ENCODE data around the gene NPTXR. TPM values are rescaled to one million over a fixed set of nuclear protein-coding genes. Genes with fewer than 3 reads are reported as not detected.

NPTXR gene
- total RNA-seq, 1 experiment from 2014 or later: 12.8 TPM

DNA sequence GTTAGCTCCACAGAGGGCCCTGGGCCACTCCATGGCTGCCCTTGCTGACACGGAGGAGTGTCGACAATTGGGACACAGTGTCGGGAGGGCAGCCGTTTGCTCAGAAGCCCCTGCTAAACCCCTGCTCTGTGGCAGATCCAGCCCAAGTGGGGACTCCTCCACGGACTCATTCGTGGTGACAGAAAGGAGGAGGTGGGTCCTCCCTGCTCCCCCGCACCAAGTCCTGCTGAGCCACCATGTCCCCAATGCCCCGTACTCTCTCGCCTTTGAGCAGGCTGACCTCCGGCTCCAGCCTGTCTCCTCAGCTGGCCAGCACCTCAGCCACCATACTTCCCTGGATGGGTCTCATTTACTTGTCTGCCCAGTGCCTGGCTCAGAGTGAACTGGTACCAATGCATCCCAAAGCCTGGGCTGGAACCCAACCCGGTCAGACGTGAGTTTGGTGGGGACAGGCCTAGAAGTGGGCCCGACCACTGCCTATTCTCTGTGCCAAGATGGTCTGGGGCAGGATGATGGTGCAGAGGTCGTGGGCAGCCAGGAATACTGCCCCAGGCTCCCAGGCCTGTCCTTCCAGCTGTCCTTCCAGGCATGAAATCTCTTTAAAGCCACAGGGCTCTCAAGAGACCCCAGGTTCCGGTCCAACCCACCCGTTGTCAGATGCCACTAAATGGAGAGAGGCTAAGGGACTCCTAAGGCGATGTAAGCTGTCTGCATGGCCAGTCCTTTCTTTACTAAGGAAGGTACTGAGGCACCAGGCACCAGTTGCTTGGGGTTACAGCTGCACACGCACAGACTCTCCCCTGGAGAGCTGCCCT lies 23.9 kb upstream of the NPTXR start:
- POLR2A ChIA-PET: no interaction called here
- Histone ChIP-seq H3K79me2 (ENCODE audit: insufficient read depth, low read length) (peaks cover 55% of the 10 kb centered on the region), H3K4me3 (replicated peaks in 1 of 2; ENCODE audit: low read depth in 1 of 2, low read length in 2 of 2) (no peak overlapping the region), H3K4me1 (ENCODE audit: control insufficient read depth in 1 of 2, insufficient read depth in 2 of 2, low read length in 2 of 2) (peaks cover 9 to 29% of the 10 kb centered on the region in 2 experiments), H3K36me3 (ENCODE audit: control insufficient read depth in 1 of 2, insufficient read depth in 2 of 2, low read length in 2 of 2) (peaks cover 20 to 36% of the 10 kb centered on the region in 2 experiments), H3K27me3 (ENCODE audit: insufficient read depth, low read length) (no peaks in the 10 kb centered on the region), H3K27ac (ENCODE audit: low read depth, low read length) (no peak overlapping the region; the same call in 1 of the 2 replicates), H3K4me2 (ENCODE audit: low read length) (no peak overlapping the region), H3K9me2 (ENCODE audit: insufficient read depth) (no peaks in the 10 kb centered on the region), H3K9me3 (ENCODE audit: control insufficient read depth in 1 of 2, insufficient read depth in 1 of 2, low read depth in 1 of 2, low read length in 2 of 2) (no peaks in the 10 kb centered on the region), H2AFZ (ENCODE audit: low read depth, low read length, poor library complexity, severe bottlenecking) (no peak overlapping the region), H3K9ac (ENCODE audit: low read length) (no peak overlapping the region), H4K20me1 (ENCODE audit: insufficient read depth) (no peaks in the 10 kb centered on the region)
- TF ChIP-seq POLR2A (IDR thresholded peaks at IDR 0.05; ENCODE audit: borderline replicate concordance, extremely low read depth, insufficient read depth, insufficient read length): no peak
- TF ChIP-seq, protein P1, sequence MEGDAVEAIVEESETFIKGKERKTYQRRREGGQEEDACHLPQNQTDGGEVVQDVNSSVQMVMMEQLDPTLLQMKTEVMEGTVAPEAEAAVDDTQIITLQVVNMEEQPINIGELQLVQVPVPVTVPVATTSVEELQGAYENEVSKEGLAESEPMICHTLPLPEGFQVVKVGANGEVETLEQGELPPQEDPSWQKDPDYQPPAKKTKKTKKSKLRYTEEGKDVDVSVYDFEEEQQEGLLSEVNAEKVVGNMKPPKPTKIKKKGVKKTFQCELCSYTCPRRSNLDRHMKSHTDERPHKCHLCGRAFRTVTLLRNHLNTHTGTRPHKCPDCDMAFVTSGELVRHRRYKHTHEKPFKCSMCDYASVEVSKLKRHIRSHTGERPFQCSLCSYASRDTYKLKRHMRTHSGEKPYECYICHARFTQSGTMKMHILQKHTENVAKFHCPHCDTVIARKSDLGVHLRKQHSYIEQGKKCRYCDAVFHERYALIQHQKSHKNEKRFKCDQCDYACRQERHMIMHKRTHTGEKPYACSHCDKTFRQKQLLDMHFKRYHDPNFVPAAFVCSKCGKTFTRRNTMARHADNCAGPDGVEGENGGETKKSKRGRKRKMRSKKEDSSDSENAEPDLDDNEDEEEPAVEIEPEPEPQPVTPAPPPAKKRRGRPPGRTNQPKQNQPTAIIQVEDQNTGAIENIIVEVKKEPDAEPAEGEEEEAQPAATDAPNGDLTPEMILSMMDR (IDR thresholded peaks at IDR 0.05 in 2 of 3, conservative IDR thresholded peaks at IDR 0.05 in 1 of 3; ENCODE audit: borderline replicate concordance in 1 of 3, insufficient read depth in 1 of 3, low read depth in 2 of 3, low read length in 2 of 3): no peak
- no peak for TF ChIP-seq YY1 (IDR thresholded peaks at IDR 0.05; ENCODE audit: extremely low read depth, insufficient replicate concordance, low read depth, low read length)
- no peak for TF ChIP-seq SIN3A (IDR thresholded peaks at IDR 0.05; ENCODE audit: low read depth)
- TF ChIP-seq, protein P2, sequence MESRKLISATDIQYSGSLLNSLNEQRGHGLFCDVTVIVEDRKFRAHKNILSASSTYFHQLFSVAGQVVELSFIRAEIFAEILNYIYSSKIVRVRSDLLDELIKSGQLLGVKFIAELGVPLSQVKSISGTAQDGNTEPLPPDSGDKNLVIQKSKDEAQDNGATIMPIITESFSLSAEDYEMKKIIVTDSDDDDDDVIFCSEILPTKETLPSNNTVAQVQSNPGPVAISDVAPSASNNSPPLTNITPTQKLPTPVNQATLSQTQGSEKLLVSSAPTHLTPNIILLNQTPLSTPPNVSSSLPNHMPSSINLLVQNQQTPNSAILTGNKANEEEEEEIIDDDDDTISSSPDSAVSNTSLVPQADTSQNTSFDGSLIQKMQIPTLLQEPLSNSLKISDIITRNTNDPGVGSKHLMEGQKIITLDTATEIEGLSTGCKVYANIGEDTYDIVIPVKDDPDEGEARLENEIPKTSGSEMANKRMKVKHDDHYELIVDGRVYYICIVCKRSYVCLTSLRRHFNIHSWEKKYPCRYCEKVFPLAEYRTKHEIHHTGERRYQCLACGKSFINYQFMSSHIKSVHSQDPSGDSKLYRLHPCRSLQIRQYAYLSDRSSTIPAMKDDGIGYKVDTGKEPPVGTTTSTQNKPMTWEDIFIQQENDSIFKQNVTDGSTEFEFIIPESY (IDR thresholded peaks at IDR 0.05; ENCODE audit: extremely low read depth, insufficient replicate concordance, low read length): no peak
- TF ChIP-seq ELF1 (IDR thresholded peaks at IDR 0.05; ENCODE audit: borderline replicate concordance, low read depth): no peak
- TF ChIP-seq JUND (IDR thresholded peaks at IDR 0.05): no peak
- no peak for TF ChIP-seq EZH2 (IDR thresholded peaks at IDR 0.05)
- TF ChIP-seq EGR1 (IDR thresholded peaks at IDR 0.05; ENCODE audit: low read depth): no peak
- TF ChIP-seq, protein P3, sequence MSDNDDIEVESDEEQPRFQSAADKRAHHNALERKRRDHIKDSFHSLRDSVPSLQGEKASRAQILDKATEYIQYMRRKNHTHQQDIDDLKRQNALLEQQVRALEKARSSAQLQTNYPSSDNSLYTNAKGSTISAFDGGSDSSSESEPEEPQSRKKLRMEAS (IDR thresholded peaks at IDR 0.05): no peak
- no peak for TF ChIP-seq FOSL1 (IDR thresholded peaks at IDR 0.05; ENCODE audit: low read depth)
- TF ChIP-seq ZFX (IDR thresholded peaks at IDR 0.05): no peak
- no peak for TF ChIP-seq CEBPB (IDR thresholded peaks at IDR 0.05; ENCODE audit: low read depth)
- no peak for TF ChIP-seq TCF7L2 (IDR thresholded peaks at IDR 0.05; ENCODE audit: borderline replicate concordance, extremely low read depth, insufficient read depth, insufficient read length)
- no peak for TF ChIP-seq RAD21 (IDR thresholded peaks at IDR 0.05; ENCODE audit: low read depth)
- TF ChIP-seq SRF (IDR thresholded peaks at IDR 0.05; ENCODE audit: low read depth): no peak
- no peak for TF ChIP-seq POLR2AphosphoS5 (IDR thresholded peaks at IDR 0.05; ENCODE audit: low read depth, low read length)
- TF ChIP-seq, protein P4, sequence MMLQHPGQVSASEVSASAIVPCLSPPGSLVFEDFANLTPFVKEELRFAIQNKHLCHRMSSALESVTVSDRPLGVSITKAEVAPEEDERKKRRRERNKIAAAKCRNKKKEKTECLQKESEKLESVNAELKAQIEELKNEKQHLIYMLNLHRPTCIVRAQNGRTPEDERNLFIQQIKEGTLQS (IDR thresholded peaks at IDR 0.05): no peak
- no peak for ATAC-seq
- CTCF ChIA-PET: interaction anchor here (1.8 kb wide), 1 partner anchor 60 kb away, joined by 5 read pairs; no protein-coding TSS in a partner anchor
- no peak for DNase-seq (ENCODE audit: low read depth, low spot score)
- intact Hi-C loops (cut with micrococcal nuclease): no loop called here
- RAD21 ChIA-PET (ENCODE audit: low non-redundant PET in 1 of 2, low total read pairs in 2 of 2, uncharacterized antibody in 2 of 2, unreplicated experiment in 2 of 2): no interaction called here
- BruUV-seq (replicated peaks): no TSS peak

Measured in HCT116 (cell line).